ENCODE results near the gene HS3ST6.

GRCh38 chr16:1879477-1879876 is 38.7 kb downstream of the HS3ST6 start:
- TF ChIP-seq POLR2AphosphoS5 (IDR thresholded peaks at IDR 0.05; ENCODE audit: low read depth, low read length) = no peak
- TF ChIP-seq POLR2A (IDR thresholded peaks at IDR 0.05; ENCODE audit: low read depth, low read length) = no peak

Data from GM12891 (cell line).